Lower lobe of right lung (tissue), 1 donor: ENCODE data around the gene APOBEC3B. TPM values are rescaled to one million over a fixed set of nuclear protein-coding genes. Genes with fewer than 3 reads are reported as not detected.

Experiments used
- total RNA-seq: library from RNA; stranded (reverse); fragmentation: NEBNext Ultra II Directional; extraction: Animal tissue kit (Norgen Biotek cat#: 25700); gene quantifications from one replicate; pipeline ENCODE4 v1.2.1, GENCODE V29; 2021
- donor health status: DM: no; HTN: yes; CAD: no; lungs with severe emphysema.

Gene APOBEC3B
- total RNA-seq, 1 donor from 2014 or later = 1.0 TPM

Other genes with a start within 250 kb of the APOBEC3B start
- 209 TPM for gene SUN2, start 226.3 kb upstream of the APOBEC3B start, total RNA-seq
- 21.3 TPM for gene DNAL4, start 188.2 kb upstream of the APOBEC3B start, total RNA-seq
- 5.1 TPM for gene NPTXR, start 138.3 kb upstream of the APOBEC3B start, total RNA-seq
- 54.7 TPM for gene CBX6, start 110.1 kb upstream of the APOBEC3B start, total RNA-seq
- gene APOBEC3A, start 24.7 kb upstream of the APOBEC3B start, total RNA-seq = 14.2 TPM
- 27.8 TPM for gene APOBEC3C, start 31.9 kb downstream of the APOBEC3B start, total RNA-seq
- gene APOBEC3D, start 38.8 kb downstream of the APOBEC3B start, total RNA-seq = 3.0 TPM
- 9.5 TPM for gene APOBEC3F, start 58.5 kb downstream of the APOBEC3B start, total RNA-seq
- 19.2 TPM for gene APOBEC3G, start 94.9 kb downstream of the APOBEC3B start, total RNA-seq
- gene APOBEC3H, start 114.9 kb downstream of the APOBEC3B start, total RNA-seq = 1.9 TPM
- gene CBX7, start 170.3 kb downstream of the APOBEC3B start, total RNA-seq = 51.1 TPM